ENCODE data around the gene METTL14. TPM values are rescaled to one million over a fixed set of nuclear protein-coding genes. Genes with fewer than 3 reads are reported as not detected.

METTL14 gene
- total RNA-seq, 1 experiment from 2014 or later = 32.6 TPM

GRCh38 chr4:118732591-118733330, 47.6 kb downstream of the METTL14 start:
- Mint-ChIP-seq H3K4me3 (ENCODE audit: unreplicated experiment) (no peak overlapping the region), H3K27ac (ENCODE audit: low read depth, unreplicated experiment) (no peak overlapping the region), H3K27me3 (ENCODE audit: insufficient read depth, unreplicated experiment) (no peaks in the 10 kb centered on the region), H3K9me3 (ENCODE audit: unreplicated experiment) (no peaks in the 10 kb centered on the region), H3K4me1 (ENCODE audit: insufficient read depth, unreplicated experiment) (peaks cover 13% of the 10 kb centered on the region), H3K36me3 (ENCODE audit: insufficient read depth, unreplicated experiment) (peaks cover 81% of the 10 kb centered on the region)
- DNase-seq (ENCODE audit: unreplicated experiment) = no peak
- POLR2A ChIA-PET = interaction anchor here (0.6 to 1.2 kb wide), 2 partner anchors 17 to 102 kb away, joined by 3 to 4 read pairs; no protein-coding TSS in a partner anchor
- TF ChIP-seq CTCF (IDR thresholded peaks at IDR 0.05; ENCODE audit: unreplicated experiment) = no peak
- CTCF ChIA-PET = interaction anchor here (0.6 to 1.7 kb wide), 6 partner anchors 9 to 157 kb away, joined by 3 to 8 read pairs (median 4); no protein-coding TSS in a partner anchor
- intact Hi-C loops (cut with micrococcal nuclease) = no loop called here
- no TSS peak for BruUV-seq (replicated peaks)

- H3K4me1 Mint-ChIP-seq (ENCODE audit: insufficient read depth, unreplicated experiment) = peaks cover 13% of the 10 kb centered on the region
- H3K27ac Mint-ChIP-seq (ENCODE audit: low read depth, unreplicated experiment) = no peak overlapping the region
- H3K36me3 Mint-ChIP-seq (ENCODE audit: insufficient read depth, unreplicated experiment) = peaks cover 80% of the 10 kb centered on the region
- intact Hi-C loops (cut with micrococcal nuclease) = no loop called here
- DNase-seq (ENCODE audit: unreplicated experiment) = no peak
- H3K9me3 Mint-ChIP-seq (ENCODE audit: unreplicated experiment) = no peaks in the 10 kb centered on the region
- ChIA-PET POLR2A (interaction anchor here (0.6 to 0.8 kb wide), 3 partner anchors 12 to 1121 kb away, joined by 3 to 5 read pairs (median 4); no protein-coding TSS in a partner anchor), CTCF (interaction anchor here (0.6 to 0.9 kb wide), 4 partner anchors 13 to 282 kb away, joined by 3 to 6 read pairs (median 4); no protein-coding TSS in a partner anchor)
- no TSS peak for BruUV-seq (replicated peaks)
- H3K27me3 Mint-ChIP-seq (ENCODE audit: insufficient read depth, unreplicated experiment) = no peaks in the 10 kb centered on the region
- H3K4me3 Mint-ChIP-seq (ENCODE audit: unreplicated experiment) = no peak overlapping the region
- no peak for TF ChIP-seq CTCF (IDR thresholded peaks at IDR 0.05; ENCODE audit: unreplicated experiment)
Observed at GRCh38 chr4:118734491-118735205, 49.5 kb downstream of the METTL14 start.

GRCh38 chr4:118736900-118737299, 51.7 kb downstream of the METTL14 start:
- Mint-ChIP-seq H3K27ac (ENCODE audit: low read depth, unreplicated experiment) (no peak overlapping the region), H3K9me3 (ENCODE audit: unreplicated experiment) (no peaks in the 10 kb centered on the region), H3K36me3 (ENCODE audit: insufficient read depth, unreplicated experiment) (peaks cover 82% of the 10 kb centered on the region), H3K4me1 (ENCODE audit: insufficient read depth, unreplicated experiment) (peaks cover 13% of the 10 kb centered on the region), H3K27me3 (ENCODE audit: insufficient read depth, unreplicated experiment) (no peaks in the 10 kb centered on the region), H3K4me3 (ENCODE audit: unreplicated experiment) (no peak overlapping the region)
- POLR2A ChIA-PET = no interaction called here
- CTCF ChIA-PET = interaction anchor here (1.1 to 3.5 kb wide), 2 partner anchors 154 to 232 kb away, joined by 5 to 27 read pairs; no protein-coding TSS in a partner anchor
- TF ChIP-seq CTCF (IDR thresholded peaks at IDR 0.05; ENCODE audit: unreplicated experiment) = no peak
- DNase-seq (ENCODE audit: unreplicated experiment) = no peak
- BruUV-seq (replicated peaks) = no TSS peak
- intact Hi-C loops (cut with micrococcal nuclease) = no loop called here

GRCh38 chr4:118738090-118738489, 52.9 kb downstream of the METTL14 start:
- Mint-ChIP-seq H3K36me3 (ENCODE audit: insufficient read depth, unreplicated experiment) (peaks cover 78% of the 10 kb centered on the region), H3K4me1 (ENCODE audit: insufficient read depth, unreplicated experiment) (peaks cover 5% of the 10 kb centered on the region), H3K9me3 (ENCODE audit: unreplicated experiment) (no peaks in the 10 kb centered on the region), H3K27ac (ENCODE audit: low read depth, unreplicated experiment) (no peak overlapping the region), H3K27me3 (ENCODE audit: insufficient read depth, unreplicated experiment) (no peaks in the 10 kb centered on the region), H3K4me3 (ENCODE audit: unreplicated experiment) (no peak overlapping the region)
- no TSS peak for BruUV-seq (replicated peaks)
- CTCF ChIA-PET = interaction anchor here (0.9 to 3.5 kb wide), 6 partner anchors 34 to 231 kb away, joined by 3 to 27 read pairs (median 4); no protein-coding TSS in a partner anchor
- intact Hi-C loops (cut with micrococcal nuclease) = no loop called here
- no peak for TF ChIP-seq CTCF (IDR thresholded peaks at IDR 0.05; ENCODE audit: unreplicated experiment)
- POLR2A ChIA-PET = no interaction called here
- peak; percentile 43 for DNase-seq (ENCODE audit: unreplicated experiment)
